PC-9 (cell line): ENCODE data around the gene SNRPD2. TPM values are rescaled to one million over a fixed set of nuclear protein-coding genes. Genes with fewer than 3 reads are reported as not detected.
"Not testable (repeated sequence)": the region's sequence is repeated elsewhere in the genome, so short reads cannot be mapped to it uniquely, and the experiment has no call there.

Experiments used
- BruUV-seq: library from RNA; stranded (reverse); fragments of 400-500 nt; replicated peaks from 2 replicates; lab custom pipeline; 2021; lab: Mats Ljungman, UMichigan
- CTCF ChIA-PET: fragments of 300-600 bp; sonication (Branson Sonifier 250); formaldehyde crosslinking; loops from one replicate; lab custom pipeline; 2022; ENCODE audit warnings: antibody characterized with exemption; lab: Charles Lee
- POLR2A ChIA-PET: fragments of 300-600 bp; sonication (Branson Sonifier 250); formaldehyde crosslinking; loops from one replicate; lab custom pipeline; 2022; ENCODE audit warnings: antibody characterized with exemption; ENCODE audit not compliant: unreplicated experiment; lab: Charles Lee
- DNase-seq, 2 experiments: peaks; one replicate each; pipeline versions ENCODE4 v3.0.0 to v3.0.0-alpha.2; 2015 to 2022; ENCODE audit warnings: mixed read lengths in 1 of 2
- H2AFZ ChIP-seq: fragments of 200-600 bp; sonication (generic); 2 replicates; pipeline ENCODE4 v1.8.1; 2017; ENCODE audit warnings: antibody characterized with exemption
- H3F3A ChIP-seq: fragments of 200-600 bp; sonication (generic); 2 replicates; pipeline ENCODE4 v1.8.1; 2017; ENCODE audit warnings: antibody characterized with exemption, mild to moderate bottlenecking, low read depth; ENCODE audit not compliant: insufficient read depth
- H3K27ac ChIP-seq: fragments of 200-600 bp; sonication (generic); 2 replicates; pipeline ENCODE4 v1.6.1; 2016; ENCODE audit warnings: mixed run types
- H3K27me3 ChIP-seq: fragments of 200-600 bp; sonication (generic); 2 replicates; pipeline ENCODE4 v1.6.1; 2016; ENCODE audit warnings: low read depth, mixed run types; ENCODE audit not compliant: insufficient read depth
- H3K36me3 ChIP-seq: fragments of 200-600 bp; sonication (generic); 2 replicates; pipeline ENCODE4 v1.6.1; 2016; ENCODE audit warnings: low read depth, mixed run types
- H3K4me1 ChIP-seq: fragments of 200-600 bp; sonication (generic); replicated peaks from 2 replicates; pipeline ENCODE4 v1.6.1; 2016; ENCODE audit warnings: mixed run types; ENCODE audit not compliant: insufficient read depth
- H3K4me2 ChIP-seq: fragments of 200-600 bp; sonication (generic); 2 replicates; pipeline ENCODE4 v1.6.1; 2017; ENCODE audit warnings: mixed run types
- H3K4me3 ChIP-seq: fragments of 200-600 bp; sonication (generic); 2 replicates; pipeline ENCODE4 v1.6.1; 2016; ENCODE audit warnings: mixed run types
- H3K79me2 ChIP-seq: fragments of 200-600 bp; sonication (generic); 2 replicates; pipeline ENCODE4 v1.6.1; 2017; ENCODE audit warnings: low read depth, mixed run types
- H3K9me2 ChIP-seq: fragments of 200-600 bp; sonication (generic); 2 replicates; pipeline ENCODE4 v1.8.1; 2017; ENCODE audit warnings: mild to moderate bottlenecking; ENCODE audit not compliant: insufficient read depth
- H3K9me3 ChIP-seq: fragments of 200-600 bp; sonication (generic); 2 replicates; pipeline ENCODE4 v1.8.1; 2016; ENCODE audit warnings: low read depth; ENCODE audit not compliant: insufficient read depth
- H4K20me1 ChIP-seq: fragments of 200-600 bp; sonication (generic); 2 replicates; pipeline ENCODE4 v1.8.1; 2017; ENCODE audit not compliant: insufficient read depth
- EZH2 ChIP-seq: fragments of 200-600 bp; sonication (generic); IDR thresholded peaks from 2 replicates; pipeline ENCODE4 v1.8.0; 2017; ENCODE audit warnings: antibody characterized with exemption, low read depth
- intact Hi-C: fragments of 100-400 bp; cut with micrococcal nuclease; formaldehyde crosslinking; loops from one replicate; pipeline ENCODE4 v1.10.0; 2022; ENCODE audit not compliant: unreplicated experiment
- total RNA-seq: library from RNA; stranded (reverse); gene quantifications from 2 replicates; pipeline ENCODE4 v1.2.3, GENCODE V29; 2021
- TF ChIP-seq, protein P1 (sequence below): fragments of 200-600 bp; sonication (generic); conservative IDR thresholded peaks from 2 replicates; pipeline ENCODE4 v1.6.1; 2017; ENCODE audit warnings: mixed run types, antibody characterized with exemption, mild to moderate bottlenecking, moderate library complexity

SNRPD2 gene
- total RNA-seq, 1 experiment from 2014 or later: 740 TPM

DNA sequence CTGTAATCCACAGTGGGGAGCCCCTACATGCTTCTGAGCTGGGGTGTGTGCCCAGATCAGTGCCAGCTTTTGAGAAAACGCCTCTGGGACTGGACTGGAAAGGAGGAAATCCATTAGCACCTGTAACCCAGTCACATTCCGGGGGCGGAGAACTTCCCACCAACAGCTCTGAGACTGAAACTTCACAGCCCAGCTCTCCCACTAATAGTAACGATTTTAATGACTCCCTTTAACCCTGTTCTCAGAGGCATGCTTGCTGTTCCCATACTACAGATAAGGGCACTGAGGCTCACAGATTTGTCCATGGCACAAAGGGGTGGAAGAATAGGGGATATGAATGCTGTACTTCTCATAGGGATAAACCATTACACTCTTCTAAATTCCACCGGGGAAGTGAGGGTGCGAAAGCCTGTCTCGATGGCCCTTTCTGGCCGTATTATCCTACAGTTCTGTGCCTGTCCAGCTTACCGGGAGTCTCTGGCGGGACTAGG is 38.1 kb upstream of the SNRPD2 start:
- Histone ChIP-seq H4K20me1 (peaks cover 18% of the 10 kb centered on the region; the same call in 1 of the 2 replicates), H3F3A (peaks cover 26% of the 10 kb centered on the region; the same call in 1 of the 2 replicates), H3K4me3 (peak overlapping the region; percentile 93), H3K4me1 (peaks cover 9% of the 10 kb centered on the region), H3K4me2 (peak overlapping the region; percentile 95), H2AFZ (peak overlapping the region; percentile 72), H3K36me3 (peaks cover 4% of the 10 kb centered on the region; the same call in 1 of the 2 replicates), H3K79me2 (peaks cover 59% of the 10 kb centered on the region), H3K27me3 (no peaks in the 10 kb centered on the region), H3K9me3 (no peaks in the 10 kb centered on the region), H3K9me2 (no peaks in the 10 kb centered on the region), H3K27ac (peak overlapping the region; percentile 46)
- CTCF ChIA-PET: interaction anchor here (0.6 to 0.7 kb wide), 4 partner anchors 14 to 253 kb away, joined by 3 to 11 read pairs (median 6); partner anchors contain the start of gene DMPK
- intact Hi-C loops: loop anchor here (2.0 kb wide), 1 partner anchor 39 kb away; the partner anchor contains the start of gene SIX5
- BruUV-seq: TSS peak; percentile 51
- DNase-seq: peak in 1 of 2 experiments; percentile 46
- POLR2A ChIA-PET: interaction anchor here (0.6 kb wide), 3 partner anchors 12 to 125 kb away, joined by 3 to 5 read pairs (median 4); partner anchors contain the start of gene SIX5
- no peak for TF ChIP-seq EZH2
- TF ChIP-seq, protein P1, sequence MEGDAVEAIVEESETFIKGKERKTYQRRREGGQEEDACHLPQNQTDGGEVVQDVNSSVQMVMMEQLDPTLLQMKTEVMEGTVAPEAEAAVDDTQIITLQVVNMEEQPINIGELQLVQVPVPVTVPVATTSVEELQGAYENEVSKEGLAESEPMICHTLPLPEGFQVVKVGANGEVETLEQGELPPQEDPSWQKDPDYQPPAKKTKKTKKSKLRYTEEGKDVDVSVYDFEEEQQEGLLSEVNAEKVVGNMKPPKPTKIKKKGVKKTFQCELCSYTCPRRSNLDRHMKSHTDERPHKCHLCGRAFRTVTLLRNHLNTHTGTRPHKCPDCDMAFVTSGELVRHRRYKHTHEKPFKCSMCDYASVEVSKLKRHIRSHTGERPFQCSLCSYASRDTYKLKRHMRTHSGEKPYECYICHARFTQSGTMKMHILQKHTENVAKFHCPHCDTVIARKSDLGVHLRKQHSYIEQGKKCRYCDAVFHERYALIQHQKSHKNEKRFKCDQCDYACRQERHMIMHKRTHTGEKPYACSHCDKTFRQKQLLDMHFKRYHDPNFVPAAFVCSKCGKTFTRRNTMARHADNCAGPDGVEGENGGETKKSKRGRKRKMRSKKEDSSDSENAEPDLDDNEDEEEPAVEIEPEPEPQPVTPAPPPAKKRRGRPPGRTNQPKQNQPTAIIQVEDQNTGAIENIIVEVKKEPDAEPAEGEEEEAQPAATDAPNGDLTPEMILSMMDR: no peak

- Histone ChIP-seq H3K79me2 (peaks cover 70% of the 10 kb centered on the region), H3K4me1 (peaks cover 16% of the 10 kb centered on the region), H3F3A (peaks cover 33% of the 10 kb centered on the region; the same call in 1 of the 2 replicates), H3K4me2 (peak overlapping the region; percentile 95; the same call in 1 of the 2 replicates), H4K20me1 (peaks cover 24% of the 10 kb centered on the region)
- H3K27ac ChIP-seq, POLR2A ChIA-PET, H2AFZ ChIP-seq, DNase-seq, H3K9me3 ChIP-seq, H3K4me3 ChIP-seq, H3K27me3 ChIP-seq, H3K36me3 ChIP-seq, BruUV-seq, intact Hi-C loops, H3K9me2 ChIP-seq, CTCF ChIA-PET: not testable (repeated sequence)
Observed at GRCh38 chr19:45728683-45729082, 36.9 kb upstream of the SNRPD2 start.

DNA sequence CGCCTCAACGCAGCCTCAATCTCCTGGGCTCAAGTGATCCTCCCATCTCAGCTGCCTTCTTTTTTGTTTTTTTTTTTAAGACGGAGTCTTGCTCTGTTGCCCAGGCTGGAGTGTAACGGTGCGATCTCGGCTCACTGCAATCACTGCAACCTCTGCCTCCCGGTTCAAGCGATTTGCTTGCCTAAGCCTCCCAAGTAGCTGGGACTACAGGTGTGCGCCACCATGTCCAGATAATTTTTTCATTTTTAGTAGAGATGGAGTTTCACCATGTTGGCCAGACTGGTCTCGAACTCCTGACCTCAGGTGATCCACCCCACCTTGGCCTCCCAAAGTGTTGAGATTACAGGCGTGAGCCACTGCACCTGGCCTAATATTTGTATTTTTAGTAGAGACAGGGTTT is 28.3 kb upstream of the SNRPD2 start:
- peaks cover 54% of the 10 kb centered on the region for H3K4me1 ChIP-seq
- DNase-seq, H3K27me3 ChIP-seq, H3K4me3 ChIP-seq, H2AFZ ChIP-seq, intact Hi-C loops, H3K27ac ChIP-seq, H3K9me3 ChIP-seq, POLR2A ChIA-PET, BruUV-seq, H3K4me2 ChIP-seq, H3K9me2 ChIP-seq: not testable (repeated sequence)
- peaks cover 15% of the 10 kb centered on the region; the same call in 1 of the 2 replicates for H3K36me3 ChIP-seq
- peaks cover 44% of the 10 kb centered on the region for H3F3A ChIP-seq
- H3K79me2 ChIP-seq: peaks cover 82% of the 10 kb centered on the region
- H4K20me1 ChIP-seq: peaks cover 15% of the 10 kb centered on the region; the same call in 1 of the 2 replicates
- CTCF ChIA-PET: interaction anchor here (0.7 kb wide), 1 partner anchor 43 kb away, joined by 3 read pairs; no protein-coding TSS in a partner anchor

GRCh38 chr19:45717983-45718650 is 26.4 kb upstream of the SNRPD2 start:
- H3K27me3 ChIP-seq: no peaks in the 10 kb centered on the region
- H3F3A ChIP-seq: peaks cover 34% of the 10 kb centered on the region
- H4K20me1 ChIP-seq: 0 out of 2 replicates have a peak, but pooled peaks cover 4% of the 10 kb centered on the region
- ChIA-PET POLR2A (interaction anchor here (0.6 to 1.2 kb wide), 8 partner anchors 11 to 828 kb away, joined by 3 to 16 read pairs (median 4); no protein-coding TSS in a partner anchor), CTCF (no interaction called here)
- intact Hi-C loops: loop anchor here (1.0 kb wide), 1 partner anchor 51 kb away; the partner anchor contains the start of gene SIX5
- peak overlapping the region; percentile 73 for H3K4me2 ChIP-seq
- peak overlapping the region; percentile 52; the same call in 1 of the 2 replicates for H3K4me3 ChIP-seq
- no peak for DNase-seq
- peaks cover 41% of the 10 kb centered on the region for H3K4me1 ChIP-seq
- peak overlapping the region; percentile 70 for H3K27ac ChIP-seq
- peaks cover 15% of the 10 kb centered on the region; the same call in 1 of the 2 replicates for H3K36me3 ChIP-seq
- no peaks in the 10 kb centered on the region for H3K9me2 ChIP-seq
- TSS peak; percentile 96 for BruUV-seq
- peaks cover 84% of the 10 kb centered on the region for H3K79me2 ChIP-seq
- TF ChIP-seq, protein P1: no peak
- no peak for TF ChIP-seq EZH2
- no peaks in the 10 kb centered on the region; the same call in 1 of the 2 replicates for H3K9me3 ChIP-seq
- H2AFZ ChIP-seq: peak overlapping the region; percentile 34; the same call in 1 of the 2 replicates
